OCI-LY1 (cell line): ENCODE data around the gene SREBF1.

Experiments
- H2AFZ ChIP-seq: fragments of 200-600 bp; sonication (generic), shearing (Covaris generic); 2 replicates; pipeline ENCODE4 v1.6.0; 2014; ENCODE audit warnings: antibody characterized with exemption, mild to moderate bottlenecking, low read length
- H3F3A ChIP-seq: fragments of 200-600 bp; sonication (generic), shearing (Covaris generic); 2 replicates; pipeline ENCODE4 v1.6.0; 2014; ENCODE audit warnings: mild to moderate bottlenecking, antibody characterized with exemption, low read length, moderate library complexity; ENCODE audit not compliant: insufficient read depth
- H3K27ac ChIP-seq: fragments of 200-600 bp; sonication (generic); 2 replicates; pipeline ENCODE4 v1.5.1; 2014; ENCODE audit warnings: low read length, mixed run types, mild to moderate bottlenecking, low read depth; ENCODE audit not compliant: poor library complexity, severe bottlenecking
- H3K27me3 ChIP-seq: fragments of 200-600 bp; sonication (generic); 2 replicates; pipeline ENCODE4 v1.6.0; 2014; ENCODE audit warnings: antibody characterized with exemption, mild to moderate bottlenecking, low read length, moderate library complexity; ENCODE audit not compliant: insufficient read depth
- H3K36me3 ChIP-seq: fragments of 200-600 bp; sonication (generic); 2 replicates; pipeline ENCODE4 v1.6.1; 2014; ENCODE audit warnings: mild to moderate bottlenecking, antibody characterized with exemption, low read length, moderate library complexity, mixed read lengths; ENCODE audit not compliant: insufficient read depth
- H3K4me1 ChIP-seq: fragments of 200-600 bp; sonication (generic); 2 replicates; pipeline ENCODE4 v1.5.1; 2014; ENCODE audit warnings: mild to moderate bottlenecking, low read length, moderate library complexity; ENCODE audit not compliant: insufficient read depth, severe bottlenecking
- H3K4me2 ChIP-seq: fragments of 200-600 bp; sonication (generic), shearing (Covaris generic); 2 replicates; pipeline ENCODE4 v1.6.1; 2014; ENCODE audit warnings: low read length
- H3K4me3 ChIP-seq: fragments of 200-600 bp; sonication (generic); 2 replicates; pipeline ENCODE4 v1.5.1; 2014; ENCODE audit warnings: low read length, low read depth, mild to moderate bottlenecking, mixed read lengths; ENCODE audit not compliant: poor library complexity, severe bottlenecking
- H3K79me2 ChIP-seq: fragments of 200-600 bp; shearing (Covaris generic); 2 replicates; pipeline ENCODE4 v1.6.1; 2016; ENCODE audit warnings: mixed run types, low read length, mixed read lengths; ENCODE audit not compliant: insufficient read depth
- H3K9ac ChIP-seq: fragments of 200-600 bp; sonication (generic), shearing (Covaris generic); 2 replicates; pipeline ENCODE4 v1.6.1; 2014; ENCODE audit warnings: mild to moderate bottlenecking, low read length, mixed read lengths
- H3K9me2 ChIP-seq: fragments of 200-600 bp; sonication (generic), shearing (Covaris generic); 2 replicates; pipeline ENCODE4 v1.6.1; 2014; ENCODE audit warnings: low read depth, mild to moderate bottlenecking, low read length, mixed read lengths
- H3K9me3 ChIP-seq: fragments of 200-600 bp; shearing (Covaris generic); 2 replicates; pipeline ENCODE4 v1.6.1; 2014; ENCODE audit warnings: low read length, mixed read lengths
- H4K20me1 ChIP-seq: fragments of 200-600 bp; sonication (generic), shearing (Covaris generic); 2 replicates; pipeline ENCODE4 v1.6.0; 2016; ENCODE audit warnings: mild to moderate bottlenecking, low read length; ENCODE audit not compliant: insufficient read depth
- EZH2 ChIP-seq: fragments of 200-600 bp; sonication (generic), shearing (Covaris generic); IDR thresholded peaks from 2 replicates; pipeline ENCODE4 v1.8.0; 2017; ENCODE audit warnings: borderline replicate concordance, mixed run types, mild to moderate bottlenecking, antibody characterized with exemption, low read length, moderate library complexity, mixed read lengths
- TF ChIP-seq, protein P1 (sequence below): fragments of 200-600 bp; sonication (generic), shearing (Covaris generic); IDR thresholded peaks from 2 replicates; pipeline ENCODE4 v1.5.1; 2017; ENCODE audit warnings: mild to moderate bottlenecking, antibody characterized with exemption, low read length, moderate library complexity, mixed read lengths

SREBF1 gene

DNA sequence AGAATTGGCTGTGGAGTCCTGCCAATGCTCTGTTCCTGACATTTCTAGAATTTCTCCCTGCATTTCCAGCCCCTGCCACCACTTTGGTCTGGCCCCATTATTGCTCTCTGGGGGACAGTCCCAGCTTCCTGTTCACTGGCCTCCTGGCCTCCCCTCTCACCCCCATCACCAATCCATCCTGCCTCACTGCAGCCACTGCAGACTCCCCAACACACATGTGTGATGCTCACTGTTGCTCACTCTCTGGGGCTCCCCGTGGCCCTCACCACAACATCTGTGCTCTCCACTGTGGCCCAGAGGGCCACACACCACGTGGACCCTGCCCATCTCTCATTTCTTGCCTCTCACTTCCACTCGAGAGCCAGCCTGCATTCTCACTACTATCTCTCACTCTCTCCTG lies 64.6 kb downstream of the SREBF1 start:
- H3K36me3 ChIP-seq, result no peaks in the 10 kb centered on the region
- H3K9ac ChIP-seq, result no peak overlapping the region
- H3K27me3 ChIP-seq, result no peaks in the 10 kb centered on the region; the same call in 1 of the 2 replicates
- H3F3A ChIP-seq, result no peaks in the 10 kb centered on the region
- H2AFZ ChIP-seq, result no peak overlapping the region
- TF ChIP-seq EZH2, result no peak
- TF ChIP-seq, protein P1, sequence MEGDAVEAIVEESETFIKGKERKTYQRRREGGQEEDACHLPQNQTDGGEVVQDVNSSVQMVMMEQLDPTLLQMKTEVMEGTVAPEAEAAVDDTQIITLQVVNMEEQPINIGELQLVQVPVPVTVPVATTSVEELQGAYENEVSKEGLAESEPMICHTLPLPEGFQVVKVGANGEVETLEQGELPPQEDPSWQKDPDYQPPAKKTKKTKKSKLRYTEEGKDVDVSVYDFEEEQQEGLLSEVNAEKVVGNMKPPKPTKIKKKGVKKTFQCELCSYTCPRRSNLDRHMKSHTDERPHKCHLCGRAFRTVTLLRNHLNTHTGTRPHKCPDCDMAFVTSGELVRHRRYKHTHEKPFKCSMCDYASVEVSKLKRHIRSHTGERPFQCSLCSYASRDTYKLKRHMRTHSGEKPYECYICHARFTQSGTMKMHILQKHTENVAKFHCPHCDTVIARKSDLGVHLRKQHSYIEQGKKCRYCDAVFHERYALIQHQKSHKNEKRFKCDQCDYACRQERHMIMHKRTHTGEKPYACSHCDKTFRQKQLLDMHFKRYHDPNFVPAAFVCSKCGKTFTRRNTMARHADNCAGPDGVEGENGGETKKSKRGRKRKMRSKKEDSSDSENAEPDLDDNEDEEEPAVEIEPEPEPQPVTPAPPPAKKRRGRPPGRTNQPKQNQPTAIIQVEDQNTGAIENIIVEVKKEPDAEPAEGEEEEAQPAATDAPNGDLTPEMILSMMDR, result no peak
- H3K4me2 ChIP-seq, result no peak overlapping the region
- H3K9me2 ChIP-seq, result no peaks in the 10 kb centered on the region
- no peaks in the 10 kb centered on the region for H3K9me3 ChIP-seq
- H3K4me1 ChIP-seq, result peaks cover 11% of the 10 kb centered on the region
- no peaks in the 10 kb centered on the region for H3K79me2 ChIP-seq
- H3K4me3 ChIP-seq, result no peak overlapping the region
- no peak overlapping the region for H3K27ac ChIP-seq
- no peaks in the 10 kb centered on the region for H4K20me1 ChIP-seq

DNA sequence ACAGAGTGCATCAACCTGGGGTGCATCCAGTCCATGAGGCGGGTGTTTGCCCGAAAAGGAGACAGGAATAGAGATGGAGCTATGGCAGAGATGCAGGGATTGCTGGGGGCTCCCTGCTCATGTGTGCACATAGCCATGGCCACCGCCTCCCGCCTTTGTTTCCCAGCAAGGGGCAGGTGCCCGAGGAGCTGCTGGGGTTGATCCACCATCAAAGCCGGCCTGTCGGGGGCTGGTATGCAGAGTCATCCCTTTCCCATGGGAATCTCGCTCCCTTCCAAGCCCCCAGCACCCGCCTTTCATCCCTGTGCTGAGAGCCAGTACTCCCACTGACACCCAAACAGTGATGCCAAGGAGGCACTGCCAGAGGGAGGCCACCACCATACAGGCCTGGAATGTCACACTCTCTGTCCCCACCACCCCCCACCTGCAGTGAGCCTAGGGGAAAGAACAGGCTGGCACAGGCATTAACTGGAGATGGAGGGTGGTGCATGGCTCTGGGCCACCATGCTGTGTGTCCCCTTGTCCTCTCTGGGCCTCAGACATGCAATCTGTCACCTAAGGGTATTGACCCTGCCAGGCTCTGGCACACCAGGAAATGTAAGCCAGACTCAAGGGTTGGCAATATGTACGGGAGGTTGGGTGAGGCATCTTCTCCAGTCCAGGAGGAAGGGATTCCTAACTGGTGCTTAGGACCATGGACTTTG lies 65.1 kb downstream of the SREBF1 start:
- H4K20me1 ChIP-seq, result no peaks in the 10 kb centered on the region
- H3F3A ChIP-seq, result no peaks in the 10 kb centered on the region
- H3K36me3 ChIP-seq, result no peaks in the 10 kb centered on the region
- no peaks in the 10 kb centered on the region for H3K9me2 ChIP-seq
- no peak for TF ChIP-seq EZH2
- TF ChIP-seq, protein P1, result no peak
- no peaks in the 10 kb centered on the region for H3K79me2 ChIP-seq
- H3K27me3 ChIP-seq, result no peaks in the 10 kb centered on the region; the same call in 1 of the 2 replicates
- no peaks in the 10 kb centered on the region for H3K9me3 ChIP-seq
- no peak overlapping the region for H3K27ac ChIP-seq
- peaks cover 16% of the 10 kb centered on the region for H3K4me1 ChIP-seq
- no peak overlapping the region for H3K4me2 ChIP-seq
- H2AFZ ChIP-seq, result no peak overlapping the region
- H3K9ac ChIP-seq, result no peak overlapping the region
- no peak overlapping the region for H3K4me3 ChIP-seq

DNA sequence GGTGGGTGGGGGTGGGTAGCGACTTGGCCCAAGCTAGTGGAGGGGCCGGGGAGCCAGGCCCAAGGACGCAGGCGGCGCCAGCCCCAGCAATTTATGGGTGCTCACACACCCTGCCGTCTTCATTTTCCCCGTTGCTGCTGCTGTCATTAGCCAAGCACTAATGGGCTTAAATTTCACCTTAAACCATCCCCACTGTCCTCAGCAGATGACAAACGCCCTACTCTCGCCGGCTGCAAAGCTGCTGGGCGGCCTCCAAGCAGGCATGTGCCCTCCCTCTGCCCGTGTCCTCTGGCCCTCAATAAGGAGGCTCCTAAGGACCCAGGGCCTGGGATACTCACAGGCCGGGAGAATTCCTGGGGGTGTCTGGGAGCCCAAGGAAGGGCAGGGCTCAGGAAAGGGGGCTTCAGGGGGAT lies 66.1 kb downstream of the SREBF1 start:
- Histone ChIP-seq H2AFZ (no peak overlapping the region), H3K27ac (no peak overlapping the region), H3F3A (no peaks in the 10 kb centered on the region), H4K20me1 (no peaks in the 10 kb centered on the region), H3K36me3 (no peaks in the 10 kb centered on the region), H3K27me3 (no peaks in the 10 kb centered on the region), H3K9me2 (no peaks in the 10 kb centered on the region), H3K4me1 (peaks cover 26% of the 10 kb centered on the region), H3K4me2 (no peak overlapping the region), H3K79me2 (no peaks in the 10 kb centered on the region), H3K4me3 (no peak overlapping the region), H3K9me3 (no peaks in the 10 kb centered on the region), H3K9ac (no peak overlapping the region)
- no peak for TF ChIP-seq EZH2
- TF ChIP-seq, protein P1, result no peak
